CD4-positive, CD25-positive, alpha-beta regulatory T cell (primary cell): ENCODE data around the gene DUS1L. TPM values are rescaled to one million over a fixed set of nuclear protein-coding genes. Genes with fewer than 3 reads are reported as not detected.

ENCODE experiments used
- ATAC-seq, 2 donors: fragments of 150-1000 bp; cut with Tn5 transposase; one replicate each; pipeline ENCODE4 v1.10.0; 2021; ENCODE audit warnings: low read depth in 2 of 2, moderate number of reproducible peaks in 2 of 2, moderate library complexity in 1 of 2
- DNase-seq, 3 donors: peaks; one replicate each; pipeline versions ENCODE4 v3.0.0 to v3.0.0-alpha.2; 2012 to 2022; ENCODE audit warnings: mixed read lengths in 1 of 3
- H3K27ac ChIP-seq: one replicate; pipeline ENCODE4 v1.7.0; 2013; ENCODE audit warnings: mild to moderate bottlenecking, low read length; ENCODE audit not compliant: insufficient read depth, poor library complexity, severe bottlenecking
- H3K27me3 ChIP-seq: one replicate; pipeline ENCODE4 v1.7.0; 2013; ENCODE audit warnings: low read length; ENCODE audit not compliant: control insufficient read depth, insufficient read depth
- H3K36me3 ChIP-seq: one replicate; pipeline ENCODE4 v1.7.0; 2013; ENCODE audit warnings: mild to moderate bottlenecking, low read length, moderate library complexity; ENCODE audit not compliant: control insufficient read depth, insufficient read depth
- H3K4me1 ChIP-seq: 2 replicates; pipeline ENCODE4 v1.7.0; 2013; ENCODE audit warnings: mild to moderate bottlenecking, low read length; ENCODE audit not compliant: insufficient read depth, control insufficient read depth, poor library complexity, severe bottlenecking
- H3K4me3 ChIP-seq: one replicate; pipeline ENCODE4 v1.7.0; 2013; ENCODE audit warnings: low read depth, mild to moderate bottlenecking, low read length, moderate library complexity
- H3K9me3 ChIP-seq, 2 experiments: 1 replicate in 1 of 2; 2 replicates in 1 of 2; pipeline ENCODE4 v1.7.0; 2013; ENCODE audit warnings: low read length in 2 of 2, mild to moderate bottlenecking in 1 of 2, moderate library complexity in 1 of 2; ENCODE audit not compliant: control insufficient read depth in 2 of 2
- H3K27ac Mint-ChIP-seq, 3 donors: one replicate each; pipeline ENCODE4 v1.8.0; 2020 to 2022; ENCODE audit warnings: mild to moderate bottlenecking in 3 of 3, mixed read lengths in 3 of 3, moderate library complexity in 2 of 3
- H3K27me3 Mint-ChIP-seq: one replicate; pipeline ENCODE4 v1.8.0; 2022; ENCODE audit warnings: mild to moderate bottlenecking, mixed read lengths
- H3K36me3 Mint-ChIP-seq: one replicate; pipeline ENCODE4 v1.8.0; 2020; ENCODE audit warnings: mixed read lengths
- H3K4me1 Mint-ChIP-seq, 4 donors: one replicate each; pipeline ENCODE4 v1.8.0; 2020 to 2022; ENCODE audit warnings: mixed read lengths in 4 of 4, mild to moderate bottlenecking in 1 of 4
- H3K4me3 Mint-ChIP-seq, 4 donors: one replicate each; pipeline ENCODE4 v1.8.0; 2020 to 2022; ENCODE audit warnings: mild to moderate bottlenecking in 4 of 4, mixed read lengths in 4 of 4, moderate library complexity in 3 of 4
- H3K9me3 Mint-ChIP-seq, 7 donors: one replicate each; pipeline ENCODE4 v1.8.0; 2020 to 2022; ENCODE audit warnings: mixed read lengths in 7 of 7, mild to moderate bottlenecking in 3 of 7, moderate library complexity in 2 of 7
- polyA plus RNA-seq, 4 donors: library from polyadenylated mRNA; unstranded; fragments of 300-500 nt; fragmentation: Illumina TruSeq; gene quantifications; one replicate each; pipeline ENCODE4 v1.2.3, GENCODE V29; 2021
- total RNA-seq: library from RNA; stranded (reverse); gene quantifications from one replicate; pipeline ENCODE4 v1.2.3, GENCODE V29; 2022

Gene DUS1L
- total and polyA plus RNA-seq, 5 donors from 2014 or later: 49.3 to 128 (median 69.5) TPM

GRCh38 chr17:82080048-82080788, 14.6 kb upstream of the DUS1L start:
- no peak for DNase-seq
- Histone ChIP-seq H3K36me3 (peaks cover 20% of the 10 kb centered on the region), H3K4me1 (no peaks in the 10 kb centered on the region), H3K27me3 (no peaks in the 10 kb centered on the region), H3K27ac (no peak overlapping the region), H3K9me3 (no peaks in the 10 kb centered on the region), H3K4me3 (no peak overlapping the region)
- Mint-ChIP-seq H3K4me3 (no peak overlapping the region), H3K9me3 (no peaks in the 10 kb centered on the region), H3K27ac (no peak overlapping the region), H3K36me3 (no peaks in the 10 kb centered on the region), H3K4me1 (no peaks in the 10 kb centered on the region), H3K27me3 (no peaks in the 10 kb centered on the region)
- no peak for ATAC-seq

GRCh38 chr17:82079001-82079677, 13.5 kb upstream of the DUS1L start:
- no peak overlapping the region for H3K27ac Mint-ChIP-seq
- no peaks in the 10 kb centered on the region for H3K27me3 ChIP-seq
- no peak overlapping the region for H3K27ac ChIP-seq
- H3K4me1 Mint-ChIP-seq: no peaks in the 10 kb centered on the region
- ATAC-seq: no peak
- no peak overlapping the region for H3K4me3 Mint-ChIP-seq
- H3K4me3 ChIP-seq: no peak overlapping the region
- no peaks in the 10 kb centered on the region for H3K9me3 Mint-ChIP-seq
- H3K9me3 ChIP-seq: no peaks in the 10 kb centered on the region
- peaks cover 19% of the 10 kb centered on the region for H3K36me3 ChIP-seq
- no peaks in the 10 kb centered on the region for H3K36me3 Mint-ChIP-seq
- H3K27me3 Mint-ChIP-seq: peaks cover 5% of the 10 kb centered on the region
- DNase-seq: no peak
- no peaks in the 10 kb centered on the region for H3K4me1 ChIP-seq

GRCh38 chr17:82078433-82078832, 12.8 kb upstream of the DUS1L start:
- H3K27me3 ChIP-seq: no peaks in the 10 kb centered on the region
- ATAC-seq (no peak), DNase-seq (no peak)
- no peak overlapping the region for H3K27ac Mint-ChIP-seq
- no peak overlapping the region for H3K4me3 ChIP-seq
- H3K36me3 Mint-ChIP-seq: no peaks in the 10 kb centered on the region
- no peak overlapping the region for H3K4me3 Mint-ChIP-seq
- no peak overlapping the region for H3K27ac ChIP-seq
- H3K9me3 ChIP-seq: no peaks in the 10 kb centered on the region
- H3K27me3 Mint-ChIP-seq: peaks cover 8% of the 10 kb centered on the region
- no peaks in the 10 kb centered on the region for H3K9me3 Mint-ChIP-seq
- no peaks in the 10 kb centered on the region for H3K4me1 Mint-ChIP-seq
- no peaks in the 10 kb centered on the region for H3K4me1 ChIP-seq
- peaks cover 17% of the 10 kb centered on the region for H3K36me3 ChIP-seq

- no peak overlapping the region for H3K27ac ChIP-seq
- Mint-ChIP-seq H3K9me3 (no peaks in the 10 kb centered on the region), H3K4me3 (no peak overlapping the region), H3K27me3 (peaks cover 13% of the 10 kb centered on the region), H3K36me3 (no peaks in the 10 kb centered on the region), H3K4me1 (no peaks in the 10 kb centered on the region), H3K27ac (no peak overlapping the region)
- H3K36me3 ChIP-seq: peaks cover 15% of the 10 kb centered on the region
- H3K27me3 ChIP-seq: no peaks in the 10 kb centered on the region
- no peak for ATAC-seq
- H3K9me3 ChIP-seq: no peaks in the 10 kb centered on the region
- H3K4me3 ChIP-seq: no peak overlapping the region
- no peaks in the 10 kb centered on the region for H3K4me1 ChIP-seq
- DNase-seq: no peak
These were observed 12.2 kb upstream of the DUS1L start for GRCh38 chr17:82077617-82078358.

GRCh38 chr17:82076785-82077591, 11.4 kb upstream of the DUS1L start:
- Histone ChIP-seq H3K27me3 (no peaks in the 10 kb centered on the region), H3K9me3 (no peaks in the 10 kb centered on the region), H3K27ac (no peak overlapping the region), H3K4me3 (no peak overlapping the region), H3K4me1 (no peaks in the 10 kb centered on the region), H3K36me3 (peaks cover 13% of the 10 kb centered on the region)
- DNase-seq: no peak
- Mint-ChIP-seq H3K4me1 (no peaks in the 10 kb centered on the region), H3K4me3 (no peak overlapping the region), H3K36me3 (no peaks in the 10 kb centered on the region), H3K27me3 (peaks cover 19% of the 10 kb centered on the region), H3K27ac (no peak overlapping the region), H3K9me3 (no peaks in the 10 kb centered on the region)
- ATAC-seq: no peak

GRCh38 chr17:82076018-82076784, 10.6 kb upstream of the DUS1L start:
- Histone ChIP-seq H3K4me3 (no peak overlapping the region), H3K27ac (no peak overlapping the region), H3K4me1 (no peaks in the 10 kb centered on the region), H3K9me3 (no peaks in the 10 kb centered on the region), H3K27me3 (no peaks in the 10 kb centered on the region), H3K36me3 (peaks cover 13% of the 10 kb centered on the region)
- ATAC-seq (no peak), DNase-seq (no peak)
- no peak overlapping the region for H3K4me3 Mint-ChIP-seq
- H3K27ac Mint-ChIP-seq: peak overlapping the region in 1 of 3 donors; percentile 60
- H3K27me3 Mint-ChIP-seq: peaks cover 19% of the 10 kb centered on the region
- no peaks in the 10 kb centered on the region for H3K36me3 Mint-ChIP-seq
- H3K4me1 Mint-ChIP-seq: no peaks in the 10 kb centered on the region
- H3K9me3 Mint-ChIP-seq: no peaks in the 10 kb centered on the region

GRCh38 chr17:82073446-82073845, 7.8 kb upstream of the DUS1L start:
- Mint-ChIP-seq H3K27me3 (peaks cover 19% of the 10 kb centered on the region), H3K4me3 (no peak overlapping the region), H3K27ac (no peak overlapping the region), H3K4me1 (no peaks in the 10 kb centered on the region), H3K9me3 (no peaks in the 10 kb centered on the region), H3K36me3 (no peaks in the 10 kb centered on the region)
- Histone ChIP-seq H3K9me3 (no peaks in the 10 kb centered on the region), H3K27me3 (no peaks in the 10 kb centered on the region), H3K4me1 (no peaks in the 10 kb centered on the region), H3K27ac (no peak overlapping the region), H3K36me3 (no peaks in the 10 kb centered on the region), H3K4me3 (no peak overlapping the region)
- DNase-seq: no peak
- no peak for ATAC-seq
